ENCODE data around the gene SERPINB1. TPM values are rescaled to one million over a fixed set of nuclear protein-coding genes. Genes with fewer than 3 reads are reported as not detected.

Gene SERPINB1
- total RNA-seq, 2 donors from 2014 or later: 135 to 173 TPM

GRCh38 chr6:2782825-2783187, 58.9 kb downstream of the SERPINB1 start:
- no peaks in the 10 kb centered on the region for H3K9me3 ChIP-seq
- no peaks in the 10 kb centered on the region for H3K4me1 ChIP-seq
- H3K36me3 ChIP-seq: no peaks in the 10 kb centered on the region
- DNase-seq: no peak
- H3K4me3 ChIP-seq: no peak overlapping the region
- no peak overlapping the region for H3K9ac ChIP-seq (ENCODE audit: low read depth in 2 of 2, low read length in 2 of 2)
- no peak for TF ChIP-seq CTCF (IDR thresholded peaks at IDR 0.05)
- intact Hi-C loops (cut with DNase I): no loop called here
- H3K27me3 ChIP-seq: no peaks in the 10 kb centered on the region
- peak overlapping the region; percentile 53 for H3K27ac ChIP-seq

DNA sequence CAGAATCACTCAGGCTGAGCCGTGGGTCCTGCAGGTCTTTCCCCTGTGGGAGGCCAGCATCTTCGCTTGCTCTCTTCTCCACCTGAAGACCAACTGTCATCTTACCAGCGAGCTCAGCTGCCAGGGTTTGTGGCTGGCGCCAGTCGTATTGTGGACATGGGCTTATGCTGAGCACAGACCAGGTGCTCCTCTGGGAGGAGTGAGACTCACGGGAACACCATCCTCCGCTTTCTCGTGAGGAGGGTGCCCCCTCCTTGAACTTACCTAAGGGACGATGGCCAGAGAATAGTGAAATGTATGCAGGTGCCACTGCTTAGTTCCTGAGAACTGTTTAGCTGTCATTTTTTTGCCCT, 59.3 kb downstream of the SERPINB1 start:
- Histone ChIP-seq H3K9ac (ENCODE audit: low read depth in 2 of 2, low read length in 2 of 2) (no peak overlapping the region), H3K36me3 (no peaks in the 10 kb centered on the region), H3K27ac (no peak overlapping the region), H3K9me3 (no peaks in the 10 kb centered on the region), H3K27me3 (no peaks in the 10 kb centered on the region), H3K4me1 (no peaks in the 10 kb centered on the region), H3K4me3 (no peak overlapping the region)
- TF ChIP-seq CTCF (IDR thresholded peaks at IDR 0.05): no peak
- no peak for DNase-seq
- intact Hi-C loops (cut with DNase I): no loop called here

Small RNA genes lying within 50 kb of the gene (microRNA-seq; reads per million reads assigned to microRNA genes)
- not detected for gene MIR4645

Other genes starting within 250 kb of the SERPINB1 start
- under 1 TPM; 0.20 to 0.35 TPM for gene MYLK4, start 90.9 kb downstream of the SERPINB1 start, total RNA-seq
- gene WRNIP1, start 76.5 kb downstream of the SERPINB1 start, total RNA-seq: 10 to 100 TPM; 49.9 to 53.7 TPM
- 1 to 10 TPM; 5.5 to 6.5 TPM for gene SERPINB9, start 61.4 kb upstream of the SERPINB1 start, total RNA-seq
- 100 to 1,000 TPM; 139 to 285 TPM for gene SERPINB6, start 129.7 kb upstream of the SERPINB1 start, total RNA-seq
- 10 to 100 TPM; 14.1 to 19.0 TPM for gene NQO2, start 158.0 kb upstream of the SERPINB1 start, total RNA-seq
- 10 to 100 TPM; 23.5 to 30.6 TPM for gene RIPK1, start 226.6 kb upstream of the SERPINB1 start, total RNA-seq